B cell (primary cell): Measurements from ENCODE around the gene GRIN3A. TPM values are rescaled to one million over a fixed set of nuclear protein-coding genes. Genes with fewer than 3 reads are reported as not detected.
"Not testable (repeated sequence)": the region's sequence is repeated elsewhere in the genome, so short reads cannot be mapped to it uniquely, and the experiment has no call there.

Experiments used
- ATAC-seq: fragments of 200-7000 bp; cut with Tn5 transposase; one replicate; pipeline ENCODE4 v1.10.0; 2021; ENCODE audit warnings: low read depth, mild to moderate bottlenecking, moderate number of reproducible peaks, moderate library complexity
- CTCF ChIA-PET: fragments of 350-600 bp; sonication (Branson Sonifier 250); formaldehyde crosslinking; loops from one replicate; lab custom pipeline; 2021; ENCODE audit warnings: antibody characterized with exemption, inconsistent platforms; lab: Charles Lee
- POLR2A ChIA-PET: fragments of 350-600 bp; sonication (Branson Sonifier 250); formaldehyde crosslinking; loops from one replicate; lab custom pipeline; 2021; ENCODE audit warnings: antibody characterized with exemption; lab: Charles Lee
- DNase-seq: peaks from one replicate; pipeline ENCODE4 v3.0.0; 2013
- H2AFZ ChIP-seq: 2 replicates; pipeline ENCODE4 v1.6.1; 2012; ENCODE audit warnings: mild to moderate bottlenecking, low read depth, low read length; ENCODE audit not compliant: insufficient read depth, poor library complexity, severe bottlenecking
- H3K27ac ChIP-seq, 2 donors: 1 replicate in 1 of 2; 2 replicates in 1 of 2; pipeline ENCODE4 v1.5.1; 2012 to 2013; ENCODE audit warnings: low read length in 2 of 2, mild to moderate bottlenecking in 2 of 2, moderate library complexity in 1 of 2
- H3K27me3 ChIP-seq, 4 experiments: fragments of 200-600 bp in 1 of 4; sonication (generic) in 1 of 4; replicated peaks in 1 of 4; 1 replicate in 2 of 4; 2 replicates in 2 of 4; pipeline versions ENCODE4 v1.6.1 to v1.7.0; 2013 to 2016; ENCODE audit warnings: low read length in 3 of 4, mild to moderate bottlenecking in 2 of 4, mixed read lengths in 1 of 4, moderate library complexity in 1 of 4; ENCODE audit not compliant: insufficient read depth in 4 of 4, control insufficient read depth in 3 of 4; ENCODE audit errors: control extremely low read depth in 1 of 4
- H3K36me3 ChIP-seq, 2 experiments: replicated peaks in 1 of 2; 1 replicate in 1 of 2; 2 replicates in 1 of 2; pipeline versions ENCODE4 v1.6.1 to v1.7.1; 2013; ENCODE audit warnings: low read length in 1 of 2; ENCODE audit not compliant: insufficient read depth in 2 of 2, control insufficient read depth in 1 of 2; ENCODE audit errors: control extremely low read depth in 1 of 2, extremely low read depth in 1 of 2
- H3K4me1 ChIP-seq, 2 donors: fragments of 200-600 bp in 1 of 2; sonication (generic) in 1 of 2; 1 replicate in 1 of 2; 2 replicates in 1 of 2; pipeline versions ENCODE4 v1.5.1 to v1.6.1; 2013 to 2017; ENCODE audit warnings: low read length in 2 of 2; ENCODE audit not compliant: control insufficient read depth in 2 of 2, insufficient read depth in 2 of 2
- H3K4me2 ChIP-seq: replicated peaks from 2 replicates; pipeline ENCODE3; 2012; ENCODE audit warnings: mild to moderate bottlenecking, low read depth, low read length; ENCODE audit not compliant: poor library complexity, severe bottlenecking
- H3K4me3 ChIP-seq, 5 experiments: fragments of 200-600 bp in 1 of 5; sonication (generic) in 1 of 5; 1 replicate in 3 of 5; 2 replicates in 2 of 5; pipeline versions ENCODE4 v1.5.1 to v1.7.0; 2011 to 2016; ENCODE audit warnings: low read length in 4 of 5, mild to moderate bottlenecking in 4 of 5, low read depth in 2 of 5, control low read depth in 1 of 5, moderate library complexity in 1 of 5; ENCODE audit not compliant: insufficient read depth in 1 of 5; ENCODE audit errors: control extremely low read depth in 1 of 5, extremely low read depth in 1 of 5
- H3K79me2 ChIP-seq: fragments of 200-600 bp; sonication (generic); one replicate; pipeline ENCODE4 v1.6.0; 2016; ENCODE audit warnings: low read length; ENCODE audit not compliant: control insufficient read depth, insufficient read depth
- H3K9ac ChIP-seq: fragments of 200-600 bp; sonication (generic); 2 replicates; pipeline ENCODE4 v1.6.1; 2017; ENCODE audit warnings: mild to moderate bottlenecking, low read length, moderate library complexity
- H3K9me3 ChIP-seq, 3 donors: one replicate each; pipeline versions ENCODE4 v1.6.1 to v1.7.1; 2013; ENCODE audit warnings: low read length in 2 of 3; ENCODE audit not compliant: control insufficient read depth in 2 of 3, insufficient read depth in 1 of 3; ENCODE audit errors: control extremely low read depth in 1 of 3
- H4K20me1 ChIP-seq: 2 replicates; pipeline ENCODE4 v1.6.0; 2012; ENCODE audit warnings: mild to moderate bottlenecking, low read length; ENCODE audit not compliant: insufficient read depth, control insufficient read depth, poor library complexity, severe bottlenecking
- H3K27ac Mint-ChIP-seq: one replicate; pipeline ENCODE4 v1.8.0; 2021; ENCODE audit warnings: mixed read lengths
- H3K27me3 Mint-ChIP-seq: one replicate; pipeline ENCODE4 v1.8.0; 2021; ENCODE audit warnings: mixed read lengths
- H3K4me1 Mint-ChIP-seq: one replicate; pipeline ENCODE4 v1.8.0; 2021; ENCODE audit warnings: mixed read lengths
- H3K4me3 Mint-ChIP-seq: one replicate; pipeline ENCODE4 v1.8.0; 2021; ENCODE audit warnings: mixed read lengths
- H3K9me3 Mint-ChIP-seq: one replicate; pipeline ENCODE4 v1.8.0; 2022; ENCODE audit warnings: mixed read lengths; ENCODE audit not compliant: insufficient read depth
- CTCF ChIP-seq: fragments of 200-600 bp; IDR thresholded peaks from one replicate; pipeline ENCODE4 v1.8.0; 2022; ENCODE audit warnings: antibody characterized with exemption, mild to moderate bottlenecking
- EZH2 ChIP-seq: IDR thresholded peaks from 2 replicates; pipeline ENCODE4 v1.6.1; 2012; ENCODE audit warnings: borderline replicate concordance, low read depth, mild to moderate bottlenecking, moderate library complexity, low read length; ENCODE audit not compliant: insufficient read depth, poor library complexity, severe bottlenecking
- WGBS: methylation state at CpG from one replicate; pipeline ENCODE4 v1.1.5; 2013; ENCODE audit warnings: missing lambda C conversion rate; ENCODE audit not compliant: insufficient coverage; 5-methylcytosine and 5-hydroxymethylcytosine counted together
- intact Hi-C: fragments of 100-400 bp; cut with micrococcal nuclease; formaldehyde crosslinking; loops from one replicate; pipeline ENCODE4 v1.10.0; 2022
- polyA plus RNA-seq: library from polyadenylated mRNA; depleted of rRNA; stranded (reverse); fragments of >200 nt; gene quantifications from 2 replicates; pipeline ENCODE4 v1.2.3, GENCODE V29; 2012
- total RNA-seq, 2 donors: library from RNA; stranded (reverse); fragments of 120-200 nt in 1 of 2; gene quantifications; 1 replicate in 1 of 2; 2 replicates in 1 of 2; pipeline versions ENCODE4 v1.2.3 to v1.2.4, GENCODE V29; 2013 to 2022

GRIN3A gene
- total and polyA plus RNA-seq, 2 donors (not counting 1 experiment from before 2014, with no cell fraction given), result not detected

GRCh38 chr9:101561740-101562139, 176.7 kb downstream of the GRIN3A start:
- H3K4me1 Mint-ChIP-seq, result no peaks in the 10 kb centered on the region
- no peak overlapping the region for H3K4me3 ChIP-seq
- no peak overlapping the region for H2AFZ ChIP-seq
- no peak overlapping the region for H3K27ac ChIP-seq
- no peak overlapping the region for H3K4me3 Mint-ChIP-seq
- no peaks in the 10 kb centered on the region for H3K27me3 Mint-ChIP-seq
- H3K9me3 Mint-ChIP-seq, result no peaks in the 10 kb centered on the region
- H3K36me3 ChIP-seq, result peaks cover under 1 to 78% of the 10 kb centered on the region in 2 experiments
- no peaks in the 10 kb centered on the region for H3K9me3 ChIP-seq
- no peak for DNase-seq
- WGBS, result 100% methylated on average over 1 of the region's 1 CpG
- ATAC-seq, result no peak
- ChIA-PET POLR2A (no interaction called here), CTCF (no interaction called here)
- H3K4me2 ChIP-seq, result no peak overlapping the region
- intact Hi-C loops, result no loop called here
- H3K27ac Mint-ChIP-seq, result no peak overlapping the region
- no peaks in the 10 kb centered on the region for H3K79me2 ChIP-seq
- no peaks in the 10 kb centered on the region for H3K4me1 ChIP-seq
- H3K27me3 ChIP-seq, result no peaks in the 10 kb centered on the region
- peaks cover 3% of the 10 kb centered on the region for H4K20me1 ChIP-seq
- no peak for TF ChIP-seq CTCF
- TF ChIP-seq EZH2, result no peak
- no peak overlapping the region for H3K9ac ChIP-seq

GRCh38 chr9:101549472-101550098, 188.9 kb downstream of the GRIN3A start:
- H3K9me3 ChIP-seq, DNase-seq, H4K20me1 ChIP-seq, H3K27me3 ChIP-seq, intact Hi-C loops, H3K4me2 ChIP-seq, H3K27me3 Mint-ChIP-seq, H3K4me1 Mint-ChIP-seq, H3K9me3 Mint-ChIP-seq, H3K9ac ChIP-seq, H2AFZ ChIP-seq, H3K79me2 ChIP-seq, CTCF ChIA-PET, H3K4me3 Mint-ChIP-seq, H3K4me3 ChIP-seq, H3K27ac Mint-ChIP-seq, POLR2A ChIA-PET, ATAC-seq, H3K27ac ChIP-seq, H3K4me1 ChIP-seq: not testable (repeated sequence)
- 98% methylated on average over 7 of the region's 18 CpGs for WGBS
- peaks cover 38 to 96% of the 10 kb centered on the region in 2 experiments for H3K36me3 ChIP-seq
- peak; percentile 17 for TF ChIP-seq CTCF
